NCI-H2196 treated with DMSO at 0.1 percent for 48 hours (cell line): ENCODE measurements around the gene XPO6.

Source experiments
- DNase-seq: peaks from one replicate; lab custom pipeline; 2025; ENCODE audit not compliant: unreplicated experiment; lab: John Stamatoyannopoulos, UW

XPO6 gene

GRCh38 chr16:28064150-28064549 is 147.6 kb downstream of the XPO6 start:
- DNase-seq = no peak

- no peak for DNase-seq
These were observed 148.1 kb downstream of the XPO6 start, which contains the start of gene GSG1L for GRCh38 chr16:28063591-28064061. Gene GSG1L (minus strand): TSS chr16:28063714. CDS start chr16:28063424, 290 bp downstream.

GRCh38 chr16:28062847-28063521 is 148.8 kb downstream of the XPO6 start:
- no peak for DNase-seq

- DNase-seq = no peak
These were observed 149.4 kb downstream of the XPO6 start for GRCh38 chr16:28062261-28062846.

GRCh38 chr16:28061352-28062101 is 150.2 kb downstream of the XPO6 start:
- DNase-seq = no peak

- no peak for DNase-seq
These were observed 151.8 kb downstream of the XPO6 start for GRCh38 chr16:28059841-28060575.

GRCh38 chr16:28058839-28059589 is 152.8 kb downstream of the XPO6 start:
- no peak for DNase-seq

GRCh38 chr16:28057949-28058348 is 153.8 kb downstream of the XPO6 start:
- DNase-seq = no peak

GRCh38 chr16:28053461-28053860 is 158.3 kb downstream of the XPO6 start:
- no peak for DNase-seq

GRCh38 chr16:28052274-28053128 is 159.3 kb downstream of the XPO6 start:
- no peak for DNase-seq

- no peak for DNase-seq
These were observed 160.3 kb downstream of the XPO6 start for GRCh38 chr16:28051486-28051885.
